HG02588 (cell line): ENCODE results near the gene TRAPPC1.

Experiments
- ATAC-seq: cut with Tn5 transposase; IDR thresholded peaks from one replicate; pipeline ENCODE4 v1.9.1; 2021; ENCODE audit warnings: mild to moderate bottlenecking, moderate library complexity; ENCODE audit not compliant: unreplicated experiment

The TRAPPC1 gene

GRCh38 chr17:7881276-7882054 is 50.3 kb downstream of the TRAPPC1 start:
- no peak for ATAC-seq
